NT2/D1 (cell line): ENCODE measurements around the gene KCNQ1.

Source experiments
- DNase-seq: peaks from one replicate; pipeline ENCODE4 v3.0.0-alpha.2; 2011; ENCODE audit warnings: low read depth, low spot score
- H3K27me3 ChIP-seq: 2 replicates; pipeline ENCODE4 v1.6.0; 2011; ENCODE audit warnings: mild to moderate bottlenecking; ENCODE audit not compliant: insufficient read length, insufficient read depth
- H3K36me3 ChIP-seq: 2 replicates; pipeline ENCODE4 v1.6.1; 2011; ENCODE audit warnings: mild to moderate bottlenecking, low read length, mixed read lengths; ENCODE audit not compliant: insufficient read depth, insufficient read length
- H3K4me1 ChIP-seq: 2 replicates; pipeline ENCODE4 v1.5.1; 2011; ENCODE audit not compliant: insufficient read depth, insufficient read length
- H3K4me3 ChIP-seq: 2 replicates; pipeline ENCODE4 v1.5.1; 2011; ENCODE audit warnings: low read depth; ENCODE audit not compliant: insufficient read length
- H3K9ac ChIP-seq: 2 replicates; pipeline ENCODE4 v1.6.0; 2011; ENCODE audit warnings: low read depth; ENCODE audit not compliant: insufficient read length
- H3K9me3 ChIP-seq: 2 replicates; pipeline ENCODE4 v1.5.1; 2011; ENCODE audit warnings: mild to moderate bottlenecking, low read length; ENCODE audit not compliant: insufficient read depth
- SUZ12 ChIP-seq: IDR thresholded peaks from 2 replicates; pipeline ENCODE4 v1.6.1; 2011; ENCODE audit not compliant: insufficient read length, insufficient read depth; ENCODE audit errors: extremely low read depth
- YY1 ChIP-seq: IDR thresholded peaks from 2 replicates; pipeline ENCODE4 v1.6.1; 2011; ENCODE audit not compliant: insufficient read length, insufficient read depth
- ZNF274 ChIP-seq: IDR thresholded peaks from 2 replicates; pipeline ENCODE4 v1.6.1; 2011; ENCODE audit warnings: mild to moderate bottlenecking, low read depth, low read length

Gene KCNQ1

DNA sequence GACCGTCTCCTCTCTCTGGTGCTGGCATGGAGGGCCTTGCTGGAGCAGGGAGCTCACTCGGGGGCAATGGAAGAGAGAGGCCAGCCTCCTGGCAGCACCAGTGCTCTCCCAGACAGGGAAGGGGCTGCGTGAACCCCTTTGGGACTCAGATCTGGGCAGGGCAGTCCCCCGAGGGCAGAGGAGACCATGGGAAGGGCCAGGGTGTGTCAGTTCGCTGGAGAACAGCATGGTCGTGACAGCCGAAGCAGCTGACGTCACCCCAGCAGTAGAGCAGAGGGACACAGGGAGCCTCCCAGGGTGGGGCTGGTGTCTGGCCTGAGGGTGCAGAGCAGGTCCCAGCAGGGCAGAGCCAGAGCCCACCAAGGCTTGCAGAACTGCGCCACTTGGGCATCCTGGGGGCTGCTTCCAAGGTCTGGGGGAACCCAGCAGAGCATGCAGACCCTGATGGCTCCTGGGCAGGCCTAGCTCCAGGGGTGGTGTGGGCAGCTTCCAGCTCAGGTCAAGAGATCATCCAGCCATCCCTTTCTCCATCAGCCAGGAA lies 326.0 kb downstream of the KCNQ1 start:
- Histone ChIP-seq H3K4me3 (no peak overlapping the region), H3K9ac (no peak overlapping the region), H3K9me3 (no peaks in the 10 kb centered on the region), H3K27me3 (peaks cover 75% of the 10 kb centered on the region), H3K4me1 (peaks cover 5% of the 10 kb centered on the region), H3K36me3 (no peaks in the 10 kb centered on the region)
- no peak for DNase-seq
- TF ChIP-seq YY1 (no peak), ZNF274 (no peak), SUZ12 (no peak)

DNA sequence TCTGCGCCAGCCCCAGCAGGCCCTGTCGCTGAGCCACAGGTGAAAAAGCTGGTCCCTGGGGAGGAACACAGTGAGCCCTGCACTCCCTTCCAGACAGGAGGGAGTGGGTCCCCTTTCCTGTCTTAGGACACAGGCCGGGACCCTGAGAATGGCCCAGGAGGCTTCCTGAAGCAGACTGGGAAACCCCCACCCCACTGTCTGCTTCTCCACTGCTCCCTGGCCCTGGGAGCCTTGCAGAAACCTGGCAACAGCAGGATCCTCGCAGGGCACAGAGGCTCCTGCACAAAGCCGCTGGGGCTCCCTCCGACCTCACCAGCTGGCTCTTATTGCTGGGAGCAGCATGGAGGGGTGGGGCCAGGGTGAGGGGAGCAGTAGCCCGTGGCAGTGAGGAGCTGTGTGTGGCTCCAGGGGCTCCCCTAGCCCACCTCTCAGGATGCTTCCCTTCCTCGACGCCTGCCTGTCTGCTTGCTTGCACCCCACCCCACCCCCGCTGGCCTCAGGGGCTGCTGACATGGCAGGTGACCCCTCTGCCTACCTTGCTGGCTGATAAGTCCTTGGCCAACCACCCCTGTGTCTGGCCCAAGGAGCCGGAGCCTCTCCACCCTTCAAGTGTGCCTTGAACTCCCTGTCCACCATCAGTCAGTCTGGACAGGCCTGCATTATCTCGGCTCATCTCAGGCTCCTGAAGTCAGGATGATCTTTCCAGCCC lies 327.1 kb downstream of the KCNQ1 start:
- Histone ChIP-seq H3K9me3 (no peaks in the 10 kb centered on the region), H3K27me3 (peaks cover 83% of the 10 kb centered on the region), H3K36me3 (no peaks in the 10 kb centered on the region), H3K9ac (peak overlapping the region; percentile 58), H3K4me3 (no peak overlapping the region), H3K4me1 (peaks cover 5% of the 10 kb centered on the region)
- TF ChIP-seq SUZ12, result no peak
- TF ChIP-seq YY1, result no peak
- no peak for TF ChIP-seq ZNF274
- DNase-seq, result no peak

DNA sequence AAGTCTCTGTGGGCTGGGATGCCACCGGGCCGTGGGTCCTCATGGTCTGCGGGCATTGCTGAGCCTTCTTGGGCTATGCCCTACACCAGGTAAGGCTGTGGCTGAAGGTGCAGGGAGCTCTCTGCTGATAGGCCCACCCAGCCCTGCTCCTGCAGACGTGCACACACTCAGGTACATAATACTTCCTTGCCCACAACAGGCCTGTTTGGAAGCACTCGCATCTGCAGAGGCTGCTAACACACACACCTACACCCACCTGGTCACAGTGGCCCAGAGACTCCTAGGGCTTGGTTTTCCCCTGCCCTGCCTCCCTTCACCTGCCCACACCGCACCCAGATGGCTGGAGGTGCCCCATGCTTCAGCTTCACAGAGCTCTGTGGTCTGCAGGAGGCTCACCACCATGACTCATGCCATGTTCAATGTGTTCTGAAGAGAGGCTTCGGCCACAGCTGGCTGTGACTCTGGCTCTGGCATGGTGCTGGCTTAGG lies 327.8 kb downstream of the KCNQ1 start:
- Histone ChIP-seq H3K36me3 (no peaks in the 10 kb centered on the region), H3K4me1 (peaks cover 8% of the 10 kb centered on the region), H3K27me3 (peaks cover 78% of the 10 kb centered on the region), H3K9me3 (no peaks in the 10 kb centered on the region), H3K4me3 (no peak overlapping the region), H3K9ac (peak overlapping the region; percentile 4)
- no peak for TF ChIP-seq ZNF274
- no peak for TF ChIP-seq YY1
- no peak for TF ChIP-seq SUZ12
- DNase-seq, result no peak

DNA sequence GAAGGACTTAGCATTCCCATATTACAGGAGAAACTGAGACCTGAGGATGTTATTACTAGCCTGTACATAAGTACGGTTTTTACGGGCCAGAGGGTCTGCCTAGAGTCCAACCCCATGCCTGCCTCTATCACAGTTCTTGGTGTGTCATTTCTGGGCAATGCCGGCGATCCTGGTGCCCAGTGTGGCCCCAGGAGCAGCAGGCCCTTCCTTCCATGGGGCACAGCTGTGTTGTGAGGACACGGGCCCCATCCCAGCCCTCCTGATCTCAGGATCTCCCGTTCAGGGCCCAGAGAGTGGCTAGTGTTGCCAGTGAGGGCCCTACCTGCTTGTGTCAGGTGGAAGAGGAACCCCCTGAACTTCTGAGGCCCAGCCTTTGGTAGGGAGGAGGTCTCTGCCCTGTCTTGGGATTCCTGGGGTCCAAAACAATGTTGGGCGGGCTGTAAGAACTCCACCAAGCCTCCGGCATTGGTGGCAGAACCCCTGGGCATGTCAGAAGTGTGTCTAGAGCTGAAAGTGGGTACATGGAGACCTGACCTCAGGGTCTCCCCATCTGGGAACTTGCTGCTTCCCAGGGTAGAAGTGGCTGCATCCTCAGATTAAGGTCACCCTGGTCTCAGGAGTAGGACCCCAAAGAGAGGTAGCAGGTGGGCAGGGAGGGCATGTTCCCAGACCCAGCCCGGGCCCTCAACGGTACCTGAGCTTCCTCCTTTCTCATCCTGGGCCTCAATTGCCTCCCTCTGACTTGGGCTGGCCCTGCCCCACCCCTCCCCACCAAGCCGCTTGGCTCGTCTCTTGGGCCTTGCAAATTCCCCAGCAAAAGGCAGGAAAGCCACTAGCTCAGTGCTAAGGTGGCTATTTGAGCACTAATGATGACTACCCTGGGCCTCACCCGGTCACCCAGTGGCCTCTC lies 329.6 kb downstream of the KCNQ1 start:
- TF ChIP-seq SUZ12 (no peak), ZNF274 (no peak), YY1 (no peak)
- DNase-seq, result no peak
- no peaks in the 10 kb centered on the region for H3K36me3 ChIP-seq
- peaks cover 14% of the 10 kb centered on the region for H3K4me1 ChIP-seq
- no peak overlapping the region for H3K4me3 ChIP-seq
- H3K9ac ChIP-seq, result no peak overlapping the region
- peaks cover 62% of the 10 kb centered on the region for H3K27me3 ChIP-seq
- no peaks in the 10 kb centered on the region for H3K9me3 ChIP-seq

DNA sequence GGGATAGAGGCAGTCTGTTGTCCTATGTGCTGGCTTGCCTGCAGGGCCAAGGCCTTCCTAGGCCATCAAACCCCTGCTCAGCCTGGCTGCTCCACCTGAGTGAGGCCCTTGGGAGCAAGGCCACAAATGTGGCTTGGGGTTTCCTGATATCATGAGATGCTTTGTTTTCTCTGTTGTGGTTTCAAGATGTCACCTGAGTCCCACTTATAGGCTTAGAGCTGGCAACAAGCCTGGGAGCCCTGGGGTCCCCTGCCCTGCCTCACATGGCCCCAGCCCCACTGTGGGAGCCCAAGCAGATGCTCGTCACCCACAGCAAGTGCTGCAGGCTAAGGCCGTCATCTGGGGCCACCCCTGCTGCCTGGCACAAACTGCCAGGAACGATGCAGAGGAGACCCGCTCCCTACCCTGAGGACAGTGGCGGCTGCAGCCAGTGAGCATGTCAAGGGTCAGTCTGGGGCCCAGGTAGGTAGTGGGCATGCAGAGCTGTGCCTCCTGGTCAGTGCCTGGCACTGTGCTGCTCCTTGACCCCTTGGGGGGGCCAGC lies 330.3 kb downstream of the KCNQ1 start:
- Histone ChIP-seq H3K9ac (no peak overlapping the region), H3K36me3 (no peaks in the 10 kb centered on the region), H3K4me3 (no peak overlapping the region), H3K27me3 (peaks cover 62% of the 10 kb centered on the region), H3K4me1 (peaks cover 10% of the 10 kb centered on the region), H3K9me3 (no peaks in the 10 kb centered on the region)
- no peak for DNase-seq
- TF ChIP-seq SUZ12 (no peak), ZNF274 (no peak), YY1 (no peak)

DNA sequence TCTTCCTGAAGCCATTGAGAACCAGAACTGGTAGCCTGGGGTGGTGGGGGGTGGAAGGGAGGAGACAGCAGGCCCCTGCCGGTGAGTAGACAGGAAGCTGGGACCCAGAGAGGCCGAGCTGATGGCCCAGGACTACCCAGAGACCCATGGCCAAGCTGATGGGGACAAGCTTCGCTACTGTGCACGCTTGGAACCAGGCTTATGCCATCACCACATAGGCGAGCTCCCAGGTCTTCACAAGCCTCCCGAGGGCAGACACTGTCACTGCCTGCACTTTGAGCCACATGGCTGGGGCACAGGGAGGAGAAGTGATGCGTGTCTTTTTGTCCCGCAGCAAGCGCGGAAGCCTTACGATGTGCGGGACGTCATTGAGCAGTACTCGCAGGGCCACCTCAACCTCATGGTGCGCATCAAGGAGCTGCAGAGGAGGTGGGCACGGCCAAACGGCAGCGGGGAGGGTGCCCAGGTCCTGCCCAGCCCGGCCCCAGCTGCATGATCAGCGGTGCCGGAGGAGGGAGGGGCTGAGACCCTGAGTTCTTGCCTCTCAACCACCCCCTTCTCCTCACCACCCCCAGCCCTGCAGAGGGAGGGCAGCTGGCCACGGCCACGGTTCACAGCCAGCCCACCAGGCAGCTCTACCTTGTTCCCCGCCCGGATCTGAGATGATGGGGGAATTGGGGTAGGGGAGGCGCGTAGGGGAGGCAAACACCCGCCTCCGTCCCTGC lies 331.0 kb downstream of the KCNQ1 start:
- H3K36me3 ChIP-seq, result no peaks in the 10 kb centered on the region
- H3K4me3 ChIP-seq, result no peak overlapping the region
- no peaks in the 10 kb centered on the region for H3K9me3 ChIP-seq
- H3K4me1 ChIP-seq, result peaks cover 9% of the 10 kb centered on the region
- TF ChIP-seq SUZ12 (no peak), ZNF274 (no peak), YY1 (no peak)
- H3K27me3 ChIP-seq, result peaks cover 57% of the 10 kb centered on the region
- H3K9ac ChIP-seq, result no peak overlapping the region
- DNase-seq, result no peak
